Heart right ventricle (tissue), 16 donors: ENCODE results near the gene HCFC2. TPM values are rescaled to one million over a fixed set of nuclear protein-coding genes. Genes with fewer than 3 reads are reported as not detected.

Experiments used
- ATAC-seq, 8 donors: fragments of 200-7000 bp; cut with Tn5 transposase; one replicate each; pipeline ENCODE4 v1.9.1; 2020; ENCODE audit warnings: mild to moderate bottlenecking in 8 of 8, moderate library complexity in 8 of 8, moderate number of reproducible peaks in 1 of 8
- DNase-seq, 2 donors: peaks; one replicate each; pipeline ENCODE4 v3.0.0-alpha.2; 2020
- H3K27ac ChIP-seq, 10 donors: fragments of 200-600 bp; sonication (generic) in 2 of 10; one replicate each; pipeline versions ENCODE4 v1.5.0 to v1.8.0; 2020 to 2022; ENCODE audit warnings: mild to moderate bottlenecking in 3 of 10
- H3K27me3 ChIP-seq, 7 donors: fragments of 200-600 bp; one replicate each; pipeline ENCODE4 v1.8.0; 2021 to 2022; ENCODE audit warnings: mild to moderate bottlenecking in 2 of 7
- H3K36me3 ChIP-seq, 9 donors: fragments of 200-600 bp; sonication (generic) in 1 of 9; one replicate each; pipeline versions ENCODE4 v1.5.0 to v1.8.0; 2020 to 2022; ENCODE audit warnings: mild to moderate bottlenecking in 2 of 9
- H3K4me1 ChIP-seq, 9 donors: fragments of 200-600 bp; sonication (generic) in 1 of 9; one replicate each; pipeline versions ENCODE4 v1.5.0 to v1.8.0; 2020 to 2022; ENCODE audit warnings: mild to moderate bottlenecking in 4 of 9
- H3K4me3 ChIP-seq, 10 donors: fragments of 200-600 bp; sonication (generic) in 2 of 10; one replicate each; pipeline versions ENCODE4 v1.5.0 to v1.8.0; 2020 to 2022; ENCODE audit warnings: mild to moderate bottlenecking in 7 of 10, moderate library complexity in 2 of 10
- H3K9me3 ChIP-seq, 11 donors: fragments of 200-600 bp in 10 of 11; sonication (generic) in 2 of 11; one replicate each; pipeline versions ENCODE4 v1.5.0 to v1.8.0; 2013 to 2022; ENCODE audit warnings: mild to moderate bottlenecking in 2 of 11, control low read depth in 1 of 11, moderate library complexity in 1 of 11
- WGBS, 2 donors: extraction: QIAGEN DNeasy Blood & Tissue Kit; methylation state at CpG; one replicate each; pipeline ENCODE4 v1.1.7; 2013; ENCODE audit warnings: inconsistent platforms in 1 of 2; 5-methylcytosine and 5-hydroxymethylcytosine counted together
- intact Hi-C, 10 donors: fragments of 100-400 bp; cut with DNase I; formaldehyde crosslinking; loops; one replicate each; pipeline versions ENCODE4 v1.11.1 to v1.14.2; 2022
- polyA plus RNA-seq, 2 donors: library from polyadenylated mRNA; stranded (reverse); fragments of 200-250 nt; gene quantifications; one replicate each; pipeline ENCODE4 v1.2.3, GENCODE V29; 2013
- total RNA-seq, 10 donors: library from RNA; stranded (reverse); fragmentation: NEBNext Ultra II Directional in 3 of 10; extraction: Animal tissue kit (Norgen Biotek cat#: 25700) in 3 of 10; gene quantifications; one replicate each; pipeline versions ENCODE4 v1.2.1 to v1.2.4, GENCODE V29; 2021 to 2023
- TF ChIP-seq, protein P1 (sequence below), 9 donors: fragments of 200-600 bp; sonication (generic) in 2 of 9; IDR thresholded peaks; one replicate each; pipeline versions ENCODE4 v1.5.0 to v1.8.0; 2021 to 2022; ENCODE audit warnings: antibody characterized with exemption in 9 of 9, mild to moderate bottlenecking in 5 of 9, moderate library complexity in 1 of 9
- donor health status: Arrhythmogenic right ventricular cardiomyopathy.
- donor health status: ischemic (EF 13 %, LVEDD 7.1; RV severe dilation, severe dysfunction).
- donor health status: healthy with polysubstance abuse.
- donor health status: DM: no; HTN: yes; CAD: no.
- donor health status: DM: no; HTN: no; CAD: no.
- donor health status: ischemic (EF 25% LVEDD 6.9; RV normal size, moderate dysfunction).
- donor health status: ischemic (EF 25% LVEDD 5.7; RV mildly dilated, moderate dysfunction).
- donor health status: healthy.
- donor health status: DM: yes; HTN: yes; CAD: no.
- donor health status: Ischemic cardiomyopathy.
- donor health status: ischemic (EF 35%, LVEDD 5.7; RV mildly dilated, moderate dysfunction).
- donor health status: nonischemic (EF 11% LVEDD 7.7; RV severe dilation, severe dysfunction).
- donor health status: DM: yes; HTN: yes; CAD: no.
- donor health status: PGD.
- donor health status: ischemic (EF 29% LVEDD 5.4; RV normal size, mild dysfunction).
- donor health status: nonischemic (EF 23%, LVEDD 6.1; RV moderate dilation, normal function).

The HCFC2 gene
- total and polyA plus RNA-seq, 12 donors: 5.1 to 13.6 (median 11.2) TPM

DNA sequence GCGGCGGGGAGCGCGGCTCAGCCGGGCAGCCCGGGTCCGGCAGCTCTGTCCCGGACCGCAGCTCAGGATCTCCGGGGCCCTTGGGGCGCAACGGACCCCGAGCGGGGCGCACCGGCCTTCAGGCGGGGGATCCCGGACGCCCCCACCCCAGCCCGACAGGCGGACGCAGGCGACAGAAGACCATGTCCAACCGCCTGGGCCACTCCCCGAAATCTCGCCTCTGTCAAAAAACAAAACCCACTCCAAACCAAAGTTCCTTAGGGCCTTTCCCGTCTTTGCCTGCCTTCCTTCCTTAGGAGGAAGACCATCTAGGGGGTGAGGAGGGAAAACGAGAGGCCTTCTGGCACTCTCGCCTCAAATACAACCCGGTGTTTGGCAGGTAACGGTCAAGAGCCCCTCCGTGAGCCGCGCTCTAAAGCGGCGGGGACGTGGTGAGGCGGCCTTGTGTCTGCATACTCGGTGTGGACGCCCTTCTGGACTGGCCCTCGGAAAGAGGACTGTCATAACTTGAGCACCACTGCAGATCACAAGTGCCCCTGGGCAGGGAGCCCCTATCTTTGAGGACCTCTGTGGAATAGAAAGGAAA, 604 bp downstream of the HCFC2 start:
- peak in 1 of 2 donors; percentile 25 for DNase-seq
- Histone ChIP-seq H3K27me3 (no peaks in the 10 kb centered on the region), H3K27ac (peak overlapping the region; percentile 75 to 97 (median 94)), H3K4me1 (peaks cover 0 to 41% (median 29%) of the 10 kb centered on the region in 9 donors), H3K36me3 (peaks cover 0 to 37% (median 19%) of the 10 kb centered on the region in 9 donors), H3K9me3 (no peaks in the 10 kb centered on the region), H3K4me3 (peak overlapping the region; percentile 67 to 98 (median 93))
- intact Hi-C loops: loop anchor here in 8 of 10 donors (2.0 to 10.0 kb wide), 5 partner anchors 42 to 108 kb away; partner anchors contain the start of gene TDG (in 5 of the 8)
- peak; percentile 23 to 56 (median 31) for ATAC-seq
- 0 to 1% methylated on average over 41 of the region's 41 CpGs for WGBS, 2 donors
- TF ChIP-seq, protein P1, sequence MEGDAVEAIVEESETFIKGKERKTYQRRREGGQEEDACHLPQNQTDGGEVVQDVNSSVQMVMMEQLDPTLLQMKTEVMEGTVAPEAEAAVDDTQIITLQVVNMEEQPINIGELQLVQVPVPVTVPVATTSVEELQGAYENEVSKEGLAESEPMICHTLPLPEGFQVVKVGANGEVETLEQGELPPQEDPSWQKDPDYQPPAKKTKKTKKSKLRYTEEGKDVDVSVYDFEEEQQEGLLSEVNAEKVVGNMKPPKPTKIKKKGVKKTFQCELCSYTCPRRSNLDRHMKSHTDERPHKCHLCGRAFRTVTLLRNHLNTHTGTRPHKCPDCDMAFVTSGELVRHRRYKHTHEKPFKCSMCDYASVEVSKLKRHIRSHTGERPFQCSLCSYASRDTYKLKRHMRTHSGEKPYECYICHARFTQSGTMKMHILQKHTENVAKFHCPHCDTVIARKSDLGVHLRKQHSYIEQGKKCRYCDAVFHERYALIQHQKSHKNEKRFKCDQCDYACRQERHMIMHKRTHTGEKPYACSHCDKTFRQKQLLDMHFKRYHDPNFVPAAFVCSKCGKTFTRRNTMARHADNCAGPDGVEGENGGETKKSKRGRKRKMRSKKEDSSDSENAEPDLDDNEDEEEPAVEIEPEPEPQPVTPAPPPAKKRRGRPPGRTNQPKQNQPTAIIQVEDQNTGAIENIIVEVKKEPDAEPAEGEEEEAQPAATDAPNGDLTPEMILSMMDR (IDR thresholded peaks at IDR 0.05): no peak

DNA sequence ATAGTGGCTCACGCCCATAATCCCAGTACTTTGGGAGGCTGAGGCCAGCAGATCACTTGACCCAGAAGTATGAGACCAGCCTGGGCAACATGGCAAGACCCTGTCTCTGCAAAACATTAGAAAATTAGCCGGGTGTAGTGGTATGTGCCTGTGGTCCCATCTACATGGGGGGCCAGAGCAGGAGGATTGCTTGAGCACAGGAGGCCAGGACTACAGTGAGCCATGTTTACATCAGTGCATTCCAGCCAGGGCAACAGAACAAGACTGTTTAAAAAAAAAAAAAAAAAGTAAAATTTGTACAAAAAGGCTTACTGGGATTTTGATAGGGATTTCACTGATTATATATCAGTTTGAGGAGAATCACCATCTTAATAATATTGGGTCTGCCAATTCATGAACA, 7.8 kb downstream of the HCFC2 start:
- Histone ChIP-seq H3K27me3 (no peaks in the 10 kb centered on the region), H3K4me1 (peaks cover 0 to 14% (median 4%) of the 10 kb centered on the region in 9 donors), H3K27ac (no peak overlapping the region), H3K4me3 (no peak overlapping the region), H3K36me3 (peaks cover 0 to 86% (median 25%) of the 10 kb centered on the region in 9 donors), H3K9me3 (no peaks in the 10 kb centered on the region)
- WGBS, 2 donors: 95 to 98% methylated on average over 2 of the region's 2 CpGs
- intact Hi-C loops: no loop called here
- TF ChIP-seq, protein P1 (IDR thresholded peaks at IDR 0.05): no peak
- ATAC-seq (no peak), DNase-seq (no peak)

DNA sequence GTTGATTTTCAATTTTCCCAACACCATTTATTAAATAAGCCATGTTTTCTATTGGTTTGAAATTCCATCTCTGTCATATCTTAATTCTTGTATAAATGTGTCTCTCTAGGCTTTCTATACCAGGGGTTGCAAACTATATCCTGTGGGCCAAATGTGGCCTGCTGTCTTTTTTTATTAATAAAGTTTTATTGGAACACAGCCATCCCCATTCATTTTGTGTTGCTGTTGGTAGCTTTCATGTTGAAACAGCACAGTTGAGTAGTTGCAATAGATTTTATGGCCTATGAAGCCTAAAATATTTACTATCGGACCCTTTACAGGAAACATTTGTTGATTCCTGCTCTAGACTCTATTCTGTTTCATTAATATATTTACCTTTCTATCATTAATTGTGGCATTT, 9.4 kb downstream of the HCFC2 start:
- WGBS, 2 donors: 98% methylated on average over 1 of the region's 1 CpG
- H3K27ac ChIP-seq: no peak overlapping the region
- intact Hi-C loops: no loop called here
- no peak overlapping the region for H3K4me3 ChIP-seq
- ATAC-seq (no peak), DNase-seq (no peak)
- H3K9me3 ChIP-seq: no peaks in the 10 kb centered on the region
- TF ChIP-seq, protein P1 (IDR thresholded peaks at IDR 0.05): no peak
- peaks cover 0 to 2% (median 0%) of the 10 kb centered on the region in 9 donors for H3K4me1 ChIP-seq
- H3K36me3 ChIP-seq: peaks cover 0 to 86% (median 18%) of the 10 kb centered on the region in 9 donors
- no peaks in the 10 kb centered on the region for H3K27me3 ChIP-seq

DNA sequence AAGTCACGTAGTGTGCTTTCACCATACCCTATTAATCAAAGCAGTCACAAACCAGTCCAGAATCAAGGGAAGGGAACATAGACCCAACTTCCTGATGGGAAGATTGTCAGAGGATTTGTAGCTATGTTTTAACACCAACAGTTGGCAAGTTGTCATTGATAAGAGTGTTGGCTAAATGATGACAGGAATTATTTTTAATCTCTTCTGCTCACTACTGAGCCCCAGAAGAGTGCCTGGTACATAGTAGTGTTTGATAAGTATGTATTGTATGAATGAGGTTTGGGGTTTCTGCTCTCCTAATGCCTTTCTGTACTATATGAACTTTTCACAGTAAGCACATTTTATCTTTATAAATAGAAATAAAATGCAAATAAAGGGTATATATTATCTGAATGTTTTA, 14.7 kb downstream of the HCFC2 start:
- 61 to 68% methylated on average over 1 of the region's 1 CpG for whole genome bisulfite sequencing, 2 donors
- no peak overlapping the region for H3K4me3 ChIP-seq
- intact Hi-C loops: no loop called here
- ATAC-seq: peak in 5 of 8 donors; percentile 62 to 91 (median 79)
- H3K36me3 ChIP-seq: peaks cover 0 to 87% (median 17%) of the 10 kb centered on the region in 9 donors
- H3K27me3 ChIP-seq: no peaks in the 10 kb centered on the region
- DNase-seq: no peak
- no peaks in the 10 kb centered on the region for H3K9me3 ChIP-seq
- TF ChIP-seq, protein P1 (IDR thresholded peaks at IDR 0.05): no peak
- H3K4me1 ChIP-seq: peaks cover 0 to 26% (median 12%) of the 10 kb centered on the region in 9 donors
- H3K27ac ChIP-seq: no peak overlapping the region
